ENCODE data around the gene SVIL.
"Not testable (repeated sequence)": the region's sequence is repeated elsewhere in the genome, so short reads cannot be mapped to it uniquely, and the experiment has no call there.

The SVIL gene

DNA sequence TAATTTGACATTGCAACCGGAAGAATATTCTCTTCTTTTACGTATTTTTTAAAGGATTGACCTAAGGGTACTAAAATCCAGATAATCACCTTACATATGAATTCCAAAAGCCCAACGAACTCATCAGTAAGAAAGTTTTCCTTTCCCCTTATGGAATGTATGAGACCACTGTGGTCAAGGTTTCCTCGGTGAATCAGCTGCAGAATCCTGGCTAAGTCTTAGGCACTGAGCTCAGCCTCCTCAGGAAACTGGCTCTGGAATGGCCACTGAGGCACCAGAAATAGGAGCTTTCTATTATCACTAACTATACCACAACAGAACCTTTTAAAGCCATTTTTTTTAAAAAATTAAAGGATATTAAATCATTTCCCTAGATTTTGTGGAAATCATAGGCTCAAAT, 21.0 kb downstream of the SVIL start:
- DNase-seq (ENCODE audit: low read depth, low spot score), result no peak
- H3K4me3 ChIP-seq (ENCODE audit: low read depth, low read length), result no peak overlapping the region
- ChIA-PET CTCF (no interaction called here), POLR2A (interaction anchor here (0.6 kb wide), 1 partner anchor 736 kb away, joined by 3 read pairs; the partner anchor contains the start of gene MTPAP)
- TF ChIP-seq, protein P1, sequence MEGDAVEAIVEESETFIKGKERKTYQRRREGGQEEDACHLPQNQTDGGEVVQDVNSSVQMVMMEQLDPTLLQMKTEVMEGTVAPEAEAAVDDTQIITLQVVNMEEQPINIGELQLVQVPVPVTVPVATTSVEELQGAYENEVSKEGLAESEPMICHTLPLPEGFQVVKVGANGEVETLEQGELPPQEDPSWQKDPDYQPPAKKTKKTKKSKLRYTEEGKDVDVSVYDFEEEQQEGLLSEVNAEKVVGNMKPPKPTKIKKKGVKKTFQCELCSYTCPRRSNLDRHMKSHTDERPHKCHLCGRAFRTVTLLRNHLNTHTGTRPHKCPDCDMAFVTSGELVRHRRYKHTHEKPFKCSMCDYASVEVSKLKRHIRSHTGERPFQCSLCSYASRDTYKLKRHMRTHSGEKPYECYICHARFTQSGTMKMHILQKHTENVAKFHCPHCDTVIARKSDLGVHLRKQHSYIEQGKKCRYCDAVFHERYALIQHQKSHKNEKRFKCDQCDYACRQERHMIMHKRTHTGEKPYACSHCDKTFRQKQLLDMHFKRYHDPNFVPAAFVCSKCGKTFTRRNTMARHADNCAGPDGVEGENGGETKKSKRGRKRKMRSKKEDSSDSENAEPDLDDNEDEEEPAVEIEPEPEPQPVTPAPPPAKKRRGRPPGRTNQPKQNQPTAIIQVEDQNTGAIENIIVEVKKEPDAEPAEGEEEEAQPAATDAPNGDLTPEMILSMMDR (IDR thresholded peaks at IDR 0.05; ENCODE audit: insufficient read depth, low read length, missing control alignments), result no peak

GRCh38 chr10:29613196-29613595, 21.6 kb downstream of the SVIL start:
- no peak for DNase-seq (ENCODE audit: low read depth, low spot score)
- CTCF ChIA-PET, result interaction anchor here (6.7 kb wide), 1 partner anchor 23 kb away, joined by 37 read pairs; no protein-coding TSS in a partner anchor

GRCh38 chr10:29612657-29613056, 22.1 kb downstream of the SVIL start:
- DNase-seq (ENCODE audit: low read depth, low spot score), result no peak
- ChIA-PET CTCF (interaction anchor here (0.9 to 6.7 kb wide), 2 partner anchors 20 to 22 kb away, joined by 3 to 37 read pairs; no protein-coding TSS in a partner anchor), POLR2A (interaction anchor here (1.7 kb wide), 1 partner anchor 13 kb away, joined by 4 read pairs; no protein-coding TSS in a partner anchor)
- TF ChIP-seq, protein P1 (IDR thresholded peaks at IDR 0.05; ENCODE audit: insufficient read depth, low read length, missing control alignments), result no peak
- H3K4me3 ChIP-seq (ENCODE audit: low read depth, low read length), result no peak overlapping the region

More at GRCh38 chr10:29613196-29613595, 21.6 kb downstream of the SVIL start:
- TF ChIP-seq, protein P1 (IDR thresholded peaks at IDR 0.05; ENCODE audit: insufficient read depth, low read length, missing control alignments), result no peak
- POLR2A ChIA-PET, result interaction anchor here (1.7 kb wide), 1 partner anchor 13 kb away, joined by 4 read pairs; no protein-coding TSS in a partner anchor
- no peak overlapping the region for H3K4me3 ChIP-seq (ENCODE audit: low read depth, low read length)

DNA sequence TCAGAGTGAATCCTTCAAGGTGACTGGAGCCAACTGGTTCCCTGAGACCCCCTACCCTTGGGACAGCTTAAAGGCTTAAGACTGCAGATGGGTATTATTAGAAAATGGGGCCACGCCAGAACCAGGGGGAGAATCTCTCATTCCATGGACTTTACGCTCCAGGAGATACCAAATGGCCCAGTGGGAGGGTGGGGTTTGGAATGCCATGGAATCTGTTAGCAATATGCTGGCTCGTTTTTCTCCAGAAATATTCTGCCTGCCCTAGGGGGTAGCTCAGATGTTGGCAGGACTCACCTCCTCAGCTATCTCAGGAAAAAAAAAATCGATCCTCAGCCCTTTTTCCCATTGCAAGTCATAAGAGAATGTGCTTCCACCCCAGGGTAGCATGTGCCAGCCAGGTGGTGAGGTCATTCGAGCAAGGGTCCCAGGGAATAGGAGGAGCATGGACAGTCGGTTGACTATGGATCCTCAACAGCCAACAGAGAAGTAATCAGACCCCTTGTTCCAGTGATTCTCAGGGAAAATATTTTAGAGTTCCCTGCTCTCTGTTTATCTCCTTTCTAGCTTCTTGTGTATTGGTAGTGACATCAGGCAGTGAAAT, 22.9 kb downstream of the SVIL start:
- ChIA-PET CTCF (interaction anchor here (0.9 to 6.7 kb wide), 4 partner anchors 8 to 124 kb away, joined by 3 to 37 read pairs (median 4); no protein-coding TSS in a partner anchor), POLR2A (interaction anchor here (1.7 kb wide), 1 partner anchor 12 kb away, joined by 4 read pairs; no protein-coding TSS in a partner anchor)
- no peak for DNase-seq (ENCODE audit: low read depth, low spot score)
- TF ChIP-seq, protein P1 (IDR thresholded peaks at IDR 0.05; ENCODE audit: insufficient read depth, low read length, missing control alignments), result no peak
- no peak overlapping the region for H3K4me3 ChIP-seq (ENCODE audit: low read depth, low read length)

DNA sequence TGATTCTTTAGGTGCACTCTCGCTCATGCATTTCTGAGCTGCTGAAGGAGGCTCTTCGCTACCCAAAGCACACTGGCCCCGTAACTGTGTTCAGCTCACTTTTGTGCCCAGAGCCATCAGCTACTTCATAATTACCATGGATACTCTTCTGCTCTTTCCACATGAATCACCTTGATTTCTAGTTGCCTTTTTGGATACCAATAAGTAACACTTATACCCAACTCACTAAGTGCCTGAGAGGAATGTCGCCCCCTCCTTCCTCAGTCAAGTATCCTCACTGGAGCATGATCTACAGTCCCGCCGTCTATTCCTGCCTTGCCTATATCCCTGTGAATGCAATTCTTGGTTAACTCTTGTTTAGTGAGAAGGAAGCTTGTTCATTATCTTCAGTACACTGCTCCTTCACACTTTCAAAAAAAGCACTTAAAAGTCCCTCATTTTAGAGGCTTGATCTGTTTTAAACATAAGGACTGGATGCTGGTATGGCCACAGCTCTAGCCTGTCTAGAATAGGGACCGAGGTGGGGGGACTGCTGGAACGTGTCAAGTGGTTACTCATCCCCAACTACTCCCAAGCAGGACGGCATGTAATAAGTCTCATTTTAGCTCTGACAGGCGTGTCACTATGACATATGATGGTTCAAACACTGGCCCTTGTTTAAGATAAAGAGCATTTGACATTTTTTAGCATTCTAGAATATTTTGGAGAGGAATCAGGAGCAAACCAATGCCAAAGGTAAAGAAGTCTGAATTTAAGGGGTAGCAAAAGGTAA, 23.7 kb downstream of the SVIL start:
- ChIA-PET CTCF (interaction anchor here (1.0 to 6.7 kb wide), 6 partner anchors 9 to 125 kb away, joined by 3 to 37 read pairs (median 4); no protein-coding TSS in a partner anchor), POLR2A (no interaction called here)
- no peak overlapping the region for H3K4me3 ChIP-seq (ENCODE audit: low read depth, low read length)
- no peak for DNase-seq (ENCODE audit: low read depth, low spot score)
- TF ChIP-seq, protein P1 (IDR thresholded peaks at IDR 0.05; ENCODE audit: insufficient read depth, low read length, missing control alignments), result no peak

GRCh38 chr10:29610331-29610730, 24.4 kb downstream of the SVIL start:
- H3K4me3 ChIP-seq (ENCODE audit: low read depth, low read length); DNase-seq (ENCODE audit: low read depth, low spot score); POLR2A ChIA-PET: not testable (repeated sequence)
- CTCF ChIA-PET, result interaction anchor here (1.0 to 6.7 kb wide), 4 partner anchors 9 to 20 kb away, joined by 3 to 37 read pairs (median 4); no protein-coding TSS in a partner anchor

All from AG04449 (cell line).